ENCODE results near the gene ALDH4A1. TPM values are rescaled to one million over a fixed set of nuclear protein-coding genes. Genes with fewer than 3 reads are reported as not detected.

The ALDH4A1 gene
- total and polyA plus RNA-seq, 9 donors = 2.8 to 13.9 (median 8.0) TPM

DNA sequence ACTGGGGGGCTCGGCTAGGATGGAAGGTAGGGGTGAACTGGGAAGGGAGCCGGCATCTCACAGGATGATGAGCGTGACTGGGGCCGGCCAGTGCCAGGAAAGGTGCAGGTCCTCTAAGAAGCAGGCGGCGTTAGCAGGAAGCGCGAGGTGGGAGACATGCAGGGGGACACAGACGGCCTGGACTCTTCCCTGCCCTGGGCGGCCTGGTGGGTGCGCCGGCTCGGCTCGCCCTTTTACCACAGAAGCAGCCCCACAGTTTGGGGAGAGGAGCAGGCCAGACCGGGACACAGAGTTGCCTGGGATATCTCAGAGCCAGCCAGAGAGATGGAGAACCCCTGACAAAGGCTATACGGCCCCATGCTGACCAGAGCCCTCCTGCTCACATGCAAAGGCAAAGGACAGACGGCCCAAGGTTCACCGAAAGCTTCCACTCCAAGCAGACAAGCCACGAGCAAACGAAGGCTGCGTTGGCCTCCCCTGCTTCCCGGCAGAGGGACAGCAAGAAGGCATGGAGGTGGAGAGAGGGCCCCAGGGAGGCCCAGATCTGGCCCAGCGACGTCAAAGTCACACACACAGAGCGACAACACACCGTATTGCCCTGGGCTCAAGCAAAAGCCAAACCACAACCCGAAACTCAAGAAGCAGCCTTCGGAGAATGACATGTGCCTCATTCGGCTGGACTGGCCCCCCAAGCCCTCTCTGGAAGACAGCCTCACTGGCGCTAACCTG lies 14.9 kb upstream of the ALDH4A1 start:
- no peak for DNase-seq
- Histone ChIP-seq H3K4me3 (no peak overlapping the region), H3K27me3 (no peaks in the 10 kb centered on the region), H3K36me3 (no peaks in the 10 kb centered on the region), H3K4me1 (ENCODE audit: insufficient read depth) (peaks cover 4% of the 10 kb centered on the region), H3K27ac (no peak overlapping the region), H3K9me3 (no peaks in the 10 kb centered on the region)
- intact Hi-C loops (cut with DNase I) = loop anchor here in 3 of 4 donors (5.0 to 10.0 kb wide), 2 partner anchors 35 to 168 kb away; no protein-coding TSS in a partner anchor
- TF ChIP-seq POLR2A (IDR thresholded peaks at IDR 0.05) = no peak
- 92 to 93% (median 93%) methylated on average over 30 of the region's 30 CpGs for WGBS, 3 donors

DNA sequence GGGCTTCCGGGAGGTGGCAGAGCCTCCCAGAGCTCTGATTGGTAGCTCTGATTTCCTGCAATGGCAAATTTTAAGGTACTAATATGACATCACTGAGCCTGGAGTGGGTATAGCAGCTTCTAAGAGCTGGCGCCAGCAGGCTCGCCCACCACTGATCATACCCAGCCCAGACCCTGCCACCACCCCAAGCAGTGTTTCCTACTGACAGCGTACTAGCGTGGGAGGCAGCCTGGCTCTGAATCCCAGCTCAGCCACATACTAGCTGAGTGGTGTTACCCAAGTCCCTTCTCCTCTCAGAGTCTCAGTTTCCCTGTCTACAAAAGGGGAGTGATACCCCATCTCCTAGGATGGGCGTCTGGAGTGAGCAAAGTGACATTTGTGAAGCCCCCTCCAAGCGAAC lies 13.0 kb upstream of the ALDH4A1 start:
- H3K9me3 ChIP-seq = no peaks in the 10 kb centered on the region
- H3K36me3 ChIP-seq = no peaks in the 10 kb centered on the region
- no peaks in the 10 kb centered on the region for H3K4me1 ChIP-seq (ENCODE audit: insufficient read depth)
- intact Hi-C loops (cut with DNase I) = loop anchor here in 3 of 4 donors (5.0 to 10.0 kb wide), 2 partner anchors 37 to 169 kb away; no protein-coding TSS in a partner anchor
- no peak overlapping the region for H3K4me3 ChIP-seq
- H3K27me3 ChIP-seq = no peaks in the 10 kb centered on the region
- TF ChIP-seq, protein P1, sequence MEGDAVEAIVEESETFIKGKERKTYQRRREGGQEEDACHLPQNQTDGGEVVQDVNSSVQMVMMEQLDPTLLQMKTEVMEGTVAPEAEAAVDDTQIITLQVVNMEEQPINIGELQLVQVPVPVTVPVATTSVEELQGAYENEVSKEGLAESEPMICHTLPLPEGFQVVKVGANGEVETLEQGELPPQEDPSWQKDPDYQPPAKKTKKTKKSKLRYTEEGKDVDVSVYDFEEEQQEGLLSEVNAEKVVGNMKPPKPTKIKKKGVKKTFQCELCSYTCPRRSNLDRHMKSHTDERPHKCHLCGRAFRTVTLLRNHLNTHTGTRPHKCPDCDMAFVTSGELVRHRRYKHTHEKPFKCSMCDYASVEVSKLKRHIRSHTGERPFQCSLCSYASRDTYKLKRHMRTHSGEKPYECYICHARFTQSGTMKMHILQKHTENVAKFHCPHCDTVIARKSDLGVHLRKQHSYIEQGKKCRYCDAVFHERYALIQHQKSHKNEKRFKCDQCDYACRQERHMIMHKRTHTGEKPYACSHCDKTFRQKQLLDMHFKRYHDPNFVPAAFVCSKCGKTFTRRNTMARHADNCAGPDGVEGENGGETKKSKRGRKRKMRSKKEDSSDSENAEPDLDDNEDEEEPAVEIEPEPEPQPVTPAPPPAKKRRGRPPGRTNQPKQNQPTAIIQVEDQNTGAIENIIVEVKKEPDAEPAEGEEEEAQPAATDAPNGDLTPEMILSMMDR (IDR thresholded peaks at IDR 0.05) = no peak
- no peak for TF ChIP-seq EP300 (IDR thresholded peaks at IDR 0.05)
- TF ChIP-seq POLR2A (IDR thresholded peaks at IDR 0.05) = no peak
- H3K27ac ChIP-seq = no peak overlapping the region
- no peak for DNase-seq
- WGBS, 3 donors = 89 to 95% (median 95%) methylated on average over 7 of the region's 7 CpGs

DNA sequence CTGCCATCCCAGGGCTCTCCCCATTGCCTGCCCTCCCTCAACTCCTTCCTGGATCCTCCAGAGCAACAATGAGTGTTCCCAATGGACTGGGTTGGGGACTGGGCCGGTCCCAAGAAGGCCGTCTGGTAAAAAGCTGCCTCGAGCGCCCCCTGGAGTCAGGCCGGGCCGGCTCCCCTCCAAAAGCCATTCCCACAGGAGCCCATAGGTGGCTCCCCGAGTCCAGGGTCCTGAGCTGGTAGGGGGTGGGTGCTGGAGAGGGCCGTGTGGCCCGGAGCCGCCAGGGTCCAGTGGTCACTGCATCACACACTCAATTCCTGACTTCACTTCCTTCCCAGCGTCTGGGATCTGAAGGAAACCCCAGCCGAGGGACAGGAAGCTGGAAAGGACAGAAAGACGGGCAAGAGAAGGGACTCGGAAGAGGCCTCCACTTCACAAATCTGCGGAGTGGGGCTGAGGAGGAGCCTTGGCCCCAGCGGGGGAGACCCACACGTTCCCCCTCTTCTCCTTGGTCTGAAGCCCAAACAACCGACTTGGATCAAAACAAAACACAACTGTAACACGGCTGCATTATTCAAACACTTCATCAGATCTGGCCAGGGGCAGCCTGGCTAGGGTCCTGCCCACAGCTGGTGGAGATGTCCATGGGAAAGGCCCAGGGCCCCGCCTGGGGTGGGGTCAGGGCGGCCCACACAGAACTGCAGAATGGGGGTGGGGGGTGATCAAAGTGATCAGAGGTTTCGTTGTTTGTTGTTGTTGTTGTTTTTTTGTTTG lies 10.9 kb upstream of the ALDH4A1 start:
- no peak overlapping the region for H3K4me3 ChIP-seq
- WGBS, 3 donors = 10 to 15% (median 15%) methylated on average over 20 to 22 of the region's 22 CpGs
- peak; percentile 71 to 89 (median 80) for DNase-seq
- TF ChIP-seq POLR2A (IDR thresholded peaks at IDR 0.05) = no peak
- TF ChIP-seq, protein P1 (IDR thresholded peaks at IDR 0.05) = peak; percentile 26 to 93 (median 80)
- no peaks in the 10 kb centered on the region for H3K9me3 ChIP-seq
- H3K4me1 ChIP-seq (ENCODE audit: insufficient read depth) = no peaks in the 10 kb centered on the region
- intact Hi-C loops (cut with DNase I) = loop anchor here in 1 of 4 donors (10.0 kb wide), 1 partner anchor 172 kb away; no protein-coding TSS in a partner anchor
- H3K27ac ChIP-seq = peak overlapping the region in 1 of 2 donors; percentile 1
- H3K27me3 ChIP-seq = no peaks in the 10 kb centered on the region
- H3K36me3 ChIP-seq = no peaks in the 10 kb centered on the region

DNA sequence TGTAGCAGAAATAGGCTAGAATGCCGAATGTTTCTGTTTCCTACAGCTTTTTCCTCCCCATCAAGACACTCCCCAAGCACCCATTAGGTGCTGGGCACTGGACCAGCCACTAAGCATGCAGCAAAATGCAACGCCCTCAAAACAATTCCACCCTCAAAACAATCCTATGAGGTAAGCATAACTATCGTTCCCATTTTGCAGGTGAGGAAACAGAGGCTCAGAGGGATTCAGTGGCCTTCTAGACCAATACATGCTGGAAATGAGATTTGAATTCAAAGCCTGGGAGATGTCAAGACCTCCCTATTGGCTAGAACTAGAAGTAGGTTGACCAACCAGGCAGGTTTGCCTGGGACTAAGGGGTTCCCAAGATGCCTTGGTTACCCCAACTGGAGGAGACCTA lies 10.2 kb upstream of the ALDH4A1 start:
- 76 to 91% (median 86%) methylated on average over 3 of the region's 3 CpGs for WGBS, 3 donors
- TF ChIP-seq POLR2A (IDR thresholded peaks at IDR 0.05) (no peak), EP300 (IDR thresholded peaks at IDR 0.05) (no peak)
- TF ChIP-seq, protein P1 (IDR thresholded peaks at IDR 0.05) = no peak
- no peaks in the 10 kb centered on the region for H3K27me3 ChIP-seq
- no peak for DNase-seq
- no peaks in the 10 kb centered on the region for H3K36me3 ChIP-seq
- intact Hi-C loops (cut with DNase I) = loop anchor here in 1 of 4 donors (10.0 kb wide), 1 partner anchor 172 kb away; no protein-coding TSS in a partner anchor
- no peaks in the 10 kb centered on the region for H3K4me1 ChIP-seq (ENCODE audit: insufficient read depth)
- no peak overlapping the region for H3K27ac ChIP-seq
- no peaks in the 10 kb centered on the region for H3K9me3 ChIP-seq
- H3K4me3 ChIP-seq = no peak overlapping the region

Measured in ovary (tissue), 9 donors.